HepG2 (cell line): Measurements from ENCODE around the gene LINC00237. TPM values are rescaled to one million over a fixed set of nuclear protein-coding genes. Genes with fewer than 3 reads are reported as not detected.

Experiments
- ATAC-seq: fragments of 200-7000 bp; cut with Tn5 transposase; 3 replicates; pipeline ENCODE4 v1.9.1; 2020; ENCODE audit warnings: mild to moderate bottlenecking, moderate library complexity
- BruUV-seq: library from RNA; stranded (reverse); fragments of 400-500 nt; replicated peaks from 2 replicates; lab custom pipeline; 2021; lab: Mats Ljungman, UMichigan
- CTCF ChIA-PET: fragments of 300-600 bp; formaldehyde crosslinking; extraction: SDS; loops from one replicate; lab custom pipeline; 2021; ENCODE audit warnings: low total read pairs, inconsistent platforms, low intra/inter-chr PET ratio; lab: Yijun Ruan, JAX
- POLR2A ChIA-PET: fragments of 350-600 bp; sonication (Branson Sonifier 250); formaldehyde crosslinking; loops from one replicate; lab custom pipeline; 2020; ENCODE audit warnings: antibody characterized with exemption, inconsistent platforms; lab: Yijun Ruan, JAX
- DNase-seq: peaks from one replicate; pipeline ENCODE4 v3.0.0-alpha.2; 2015; ENCODE audit warnings: low spot score
- FAIRE-seq: peaks from 3 replicates; lab custom pipeline; 2011; peaks lifted over from hg19 to GRCh38; lab: Jason Lieb, UNC
- H2AFZ ChIP-seq: one replicate; pipeline ENCODE4 v1.6.1; 2011; ENCODE audit warnings: low read length, inconsistent platforms
- H3K27ac ChIP-seq: fragments of 300-600 bp; 3 replicates; pipeline ENCODE4 v1.8.0; 2011; ENCODE audit warnings: mixed run types, mild to moderate bottlenecking, mixed read lengths, low read length, inconsistent platforms; ENCODE audit not compliant: insufficient read depth; ENCODE audit errors: extremely low read length
- H3K27me3 ChIP-seq, 2 experiments: fragments of 200-600 bp in 1 of 2; 2 replicates in 1 of 2; 3 replicates in 1 of 2; pipeline versions ENCODE4 v1.6.0 to v1.8.0; 2011; ENCODE audit warnings: low read length in 2 of 2, mild to moderate bottlenecking in 2 of 2, moderate library complexity in 2 of 2, inconsistent platforms in 1 of 2; ENCODE audit not compliant: insufficient read depth in 2 of 2, control insufficient read depth in 1 of 2
- H3K36me3 ChIP-seq, 2 experiments: fragments of 200-600 bp in 1 of 2; replicated peaks in 1 of 2; 2 replicates in 1 of 2; 3 replicates in 1 of 2; pipeline versions ENCODE4 v1.5.1 to v1.8.0; 2011; ENCODE audit warnings: low read length in 2 of 2, inconsistent platforms in 1 of 2; ENCODE audit not compliant: insufficient read depth in 2 of 2, control insufficient read depth in 1 of 2
- H3K4me1 ChIP-seq: 2 replicates; pipeline ENCODE4 v1.5.1; 2012; ENCODE audit warnings: low read length, inconsistent platforms; ENCODE audit not compliant: insufficient read depth
- H3K4me2 ChIP-seq: 2 replicates; pipeline ENCODE4 v1.6.0; 2011; ENCODE audit warnings: low read depth, low read length, inconsistent platforms
- H3K4me3 ChIP-seq, 3 experiments: fragments of 200-600 bp in 1 of 3; sonication (generic), shearing (Covaris generic) in 1 of 3; replicated peaks in 1 of 3; 2 replicates each; pipeline ENCODE4 v1.5.1; 2011 to 2016; ENCODE audit warnings: low read length in 3 of 3, inconsistent platforms in 2 of 3, low read depth in 2 of 3, mild to moderate bottlenecking in 2 of 3, control low read depth in 1 of 3, mixed read lengths in 1 of 3; ENCODE audit not compliant: insufficient read depth in 1 of 3
- H3K79me2 ChIP-seq: one replicate; pipeline ENCODE4 v1.6.1; 2011; ENCODE audit warnings: low read length, inconsistent platforms; ENCODE audit not compliant: insufficient read depth
- H3K9ac ChIP-seq: 2 replicates; pipeline ENCODE4 v1.6.0; 2011; ENCODE audit warnings: mild to moderate bottlenecking, low read depth, low read length, inconsistent platforms; ENCODE audit not compliant: insufficient read depth
- H3K9me3 ChIP-seq: 2 replicates; pipeline ENCODE4 v1.5.1; 2012; ENCODE audit warnings: mild to moderate bottlenecking, low read length
- H4K20me1 ChIP-seq: 2 replicates; pipeline ENCODE4 v1.6.0; 2011; ENCODE audit warnings: inconsistent platforms, mild to moderate bottlenecking, low read length, moderate library complexity; ENCODE audit not compliant: insufficient read depth
- ARNT ChIP-seq: fragments of 450-650 bp; IDR thresholded peaks from 2 replicates; pipeline ENCODE4 v1.6.1; 2017
- CCDC6 ChIP-seq: sonication (generic); formaldehyde crosslinking; IDR thresholded peaks from 2 replicates; pipeline ENCODE4 v1.8.1; 2022; ENCODE audit warnings: mild to moderate bottlenecking, missing genetic modification reagents, moderate library complexity
- FOXA1 ChIP-seq, 2 experiments: fragments of 450-650 bp in 1 of 2; sonication (generic) in 1 of 2; formaldehyde crosslinking in 1 of 2; IDR thresholded peaks; 2 replicates each; pipeline versions ENCODE4 v1.4.0 to v1.6.1; 2016 to 2020; ENCODE audit warnings: missing genetic modification reagents in 1 of 2
- FOXK2 ChIP-seq: fragments of 450-650 bp; IDR thresholded peaks from 2 replicates; pipeline ENCODE4 v1.6.1; 2016
- FOXP1 ChIP-seq, 2 experiments: fragments of 450-650 bp in 1 of 2; IDR thresholded peaks; 2 replicates each; pipeline ENCODE4 v1.6.1; 2017 to 2018; ENCODE audit warnings: antibody characterized with exemption in 1 of 2
- MAFF ChIP-seq: IDR thresholded peaks from 2 replicates; pipeline ENCODE4 v1.6.1; 2011; ENCODE audit warnings: low read depth, low read length, improper control_type of control experiment
- NBN ChIP-seq: fragments of 450-650 bp; conservative IDR thresholded peaks from 2 replicates; pipeline ENCODE4 v1.6.1; 2017
- NONO ChIP-seq, 2 experiments: fragments of 450-650 bp in 1 of 2; sonication (generic) in 1 of 2; formaldehyde crosslinking in 1 of 2; IDR thresholded peaks in 1 of 2; conservative IDR thresholded peaks in 1 of 2; 2 replicates each; pipeline versions ENCODE4 v1.6.1 to v1.8.0; 2017 to 2022; ENCODE audit warnings: mild to moderate bottlenecking in 1 of 2, missing genetic modification reagents in 1 of 2, moderate library complexity in 1 of 2
- PCBP2 ChIP-seq: fragments of 200-400 bp; formaldehyde crosslinking; optimal IDR thresholded peaks from 2 replicates; pipeline ENCODE3; 2018; ENCODE audit warnings: low read length, low read depth; ENCODE audit not compliant: poor library complexity, severe bottlenecking
- POLR2G ChIP-seq: fragments of 200-400 bp; formaldehyde crosslinking; IDR thresholded peaks from 2 replicates; pipeline ENCODE4 v1.6.1; 2018; ENCODE audit warnings: mild to moderate bottlenecking, low read depth, low read length, moderate library complexity
- RBFOX2 ChIP-seq: fragments of 200-400 bp; formaldehyde crosslinking; IDR thresholded peaks from 2 replicates; pipeline ENCODE4 v1.6.1; 2017; ENCODE audit warnings: low read depth, mild to moderate bottlenecking, low read length
- SP140L ChIP-seq: sonication (generic); formaldehyde crosslinking; IDR thresholded peaks from 2 replicates; pipeline ENCODE4 v1.4.0; 2020; ENCODE audit warnings: missing genetic modification reagents, borderline replicate concordance
- ZC3H13 ChIP-seq: sonication (generic); formaldehyde crosslinking; IDR thresholded peaks from 2 replicates; pipeline ENCODE4 v1.8.1; 2023; ENCODE audit warnings: mild to moderate bottlenecking, missing genetic modification reagents, moderate library complexity
- ZNF124 ChIP-seq: sonication (generic); formaldehyde crosslinking; IDR thresholded peaks from 2 replicates; pipeline ENCODE4 v1.4.0; 2020; ENCODE audit warnings: missing genetic modification reagents
- ZNF460 ChIP-seq: sonication (generic); formaldehyde crosslinking; IDR thresholded peaks from 2 replicates; pipeline ENCODE4 v1.5.1; 2020; ENCODE audit warnings: missing genetic modification reagents, mild to moderate bottlenecking, borderline replicate concordance
- WGBS: methylation state at CpG from one replicate; pipeline ENCODE4 v1.1.6; 2017; ENCODE audit warnings: low lambda C conversion rate; 5-methylcytosine and 5-hydroxymethylcytosine counted together
- in situ Hi-C: cut with HindIII; loops from 2 replicates; pipeline ENCODE4 v1.10.0; 2017; ENCODE audit warnings: low pct_unique_long_range_greater_than_20kb; ENCODE audit not compliant: extremely low pct_ligation_motif_present
- intact Hi-C: fragments of 100-400 bp; cut with micrococcal nuclease; formaldehyde crosslinking; loops from one replicate; pipeline ENCODE4 v1.10.0; 2022; ENCODE audit not compliant: unreplicated experiment
- polyA plus RNA-seq, 8 experiments: library from polyadenylated mRNA; depleted of rRNA in 3 of 8; stranded (reverse) in 7 of 8; unstranded in 1 of 8; fragments of >200 nt; fragmentation: Illumina TruSeq in 4 of 8; extraction: Trizol in 4 of 8; gene quantifications; 2 replicates each; pipeline versions ENCODE4 v1.2.1 to v1.2.3, GENCODE V29; 2011 to 2016; ENCODE audit warnings: low read depth in 4 of 8, missing spikeins in 1 of 8, mixed read lengths in 1 of 8; ENCODE audit not compliant: insufficient read depth in 1 of 8
- total RNA-seq, 5 experiments: library from RNA; depleted of rRNA; stranded (reverse); fragments of >200 nt; fragmentation: Illumina TruSeq; extraction: Trizol; gene quantifications; 2 replicates each; pipeline ENCODE4 v1.2.3, GENCODE V29; 2016; ENCODE audit warnings: low read depth in 1 of 5
- TF ChIP-seq, protein P1 (sequence below): sonication (generic); formaldehyde crosslinking; IDR thresholded peaks from 2 replicates; pipeline ENCODE4 v1.5.0; 2020; ENCODE audit warnings: mild to moderate bottlenecking, missing genetic modification reagents, moderate library complexity

Gene LINC00237
- total and polyA plus RNA-seq, 2 of the 13 experiments (the other 11 are each of a cell fraction or from before 2014, with no cell fraction given) = not detected

DNA sequence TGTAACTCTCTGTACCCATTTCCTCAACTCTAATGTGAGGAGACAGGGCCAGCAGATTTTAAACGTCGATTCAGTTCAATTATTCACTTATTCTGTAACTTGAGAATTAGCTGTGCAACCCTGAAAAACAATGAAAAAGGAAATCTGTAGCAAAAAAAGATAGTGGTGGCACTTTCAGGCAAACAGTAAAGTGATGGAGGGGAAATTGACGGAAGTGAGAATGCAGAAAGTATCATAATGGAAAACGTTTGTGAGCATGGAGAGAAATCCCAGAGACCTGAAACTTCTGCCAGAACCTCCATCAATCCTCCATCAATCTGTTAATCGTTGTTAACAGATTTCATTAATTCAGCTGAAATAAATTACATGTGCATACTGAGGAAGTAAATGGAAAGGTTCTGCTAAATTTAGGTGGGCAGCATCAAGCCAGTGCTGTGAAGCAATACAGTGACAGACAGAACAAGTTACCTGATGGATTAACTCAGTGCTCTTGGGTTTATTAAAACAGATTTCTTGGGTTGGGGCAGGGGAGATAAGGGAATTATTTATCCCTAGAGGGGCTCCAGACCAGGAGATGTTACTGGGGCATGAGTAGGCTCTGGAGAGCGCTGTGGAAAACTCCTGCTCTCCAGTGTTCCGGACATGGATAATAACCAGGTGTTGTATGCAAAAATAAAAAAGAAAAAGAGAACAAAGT, 37.2 kb upstream of the LINC00237 start:
- H3K4me3 ChIP-seq = no peak overlapping the region
- intact Hi-C loops (no loop called here), in situ Hi-C loops (no loop called here)
- no peaks in the 10 kb centered on the region for H3K9me3 ChIP-seq
- TF ChIP-seq, protein P1, sequence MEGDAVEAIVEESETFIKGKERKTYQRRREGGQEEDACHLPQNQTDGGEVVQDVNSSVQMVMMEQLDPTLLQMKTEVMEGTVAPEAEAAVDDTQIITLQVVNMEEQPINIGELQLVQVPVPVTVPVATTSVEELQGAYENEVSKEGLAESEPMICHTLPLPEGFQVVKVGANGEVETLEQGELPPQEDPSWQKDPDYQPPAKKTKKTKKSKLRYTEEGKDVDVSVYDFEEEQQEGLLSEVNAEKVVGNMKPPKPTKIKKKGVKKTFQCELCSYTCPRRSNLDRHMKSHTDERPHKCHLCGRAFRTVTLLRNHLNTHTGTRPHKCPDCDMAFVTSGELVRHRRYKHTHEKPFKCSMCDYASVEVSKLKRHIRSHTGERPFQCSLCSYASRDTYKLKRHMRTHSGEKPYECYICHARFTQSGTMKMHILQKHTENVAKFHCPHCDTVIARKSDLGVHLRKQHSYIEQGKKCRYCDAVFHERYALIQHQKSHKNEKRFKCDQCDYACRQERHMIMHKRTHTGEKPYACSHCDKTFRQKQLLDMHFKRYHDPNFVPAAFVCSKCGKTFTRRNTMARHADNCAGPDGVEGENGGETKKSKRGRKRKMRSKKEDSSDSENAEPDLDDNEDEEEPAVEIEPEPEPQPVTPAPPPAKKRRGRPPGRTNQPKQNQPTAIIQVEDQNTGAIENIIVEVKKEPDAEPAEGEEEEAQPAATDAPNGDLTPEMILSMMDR (CRISPR knock-in tag) = no peak
- no peak for TF ChIP-seq ZC3H13
- no peak for TF ChIP-seq MAFF
- TF ChIP-seq CCDC6 = no peak
- TF ChIP-seq RBFOX2 = 0 out of 2 replicates have a peak, but pooled peaks have one; percentile 16
- BruUV-seq = no TSS peak
- peaks cover 21% of the 10 kb centered on the region for H3K4me1 ChIP-seq
- no peak for DNase-seq
- H4K20me1 ChIP-seq = no peaks in the 10 kb centered on the region
- 95% methylated on average over 7 of the region's 7 CpGs for WGBS
- ChIA-PET POLR2A (no interaction called here), CTCF (no interaction called here)
- no peak overlapping the region for H2AFZ ChIP-seq
- peak; percentile 15 for FAIRE-seq
- H3K9ac ChIP-seq = no peak overlapping the region
- H3K79me2 ChIP-seq = peaks cover 2% of the 10 kb centered on the region
- H3K27ac ChIP-seq = no peak overlapping the region
- H3K27me3 ChIP-seq = no peaks in the 10 kb centered on the region
- ATAC-seq = no peak
- H3K36me3 ChIP-seq = peaks cover 15 to 67% of the 10 kb centered on the region in 2 experiments
- H3K4me2 ChIP-seq = no peak overlapping the region

DNA sequence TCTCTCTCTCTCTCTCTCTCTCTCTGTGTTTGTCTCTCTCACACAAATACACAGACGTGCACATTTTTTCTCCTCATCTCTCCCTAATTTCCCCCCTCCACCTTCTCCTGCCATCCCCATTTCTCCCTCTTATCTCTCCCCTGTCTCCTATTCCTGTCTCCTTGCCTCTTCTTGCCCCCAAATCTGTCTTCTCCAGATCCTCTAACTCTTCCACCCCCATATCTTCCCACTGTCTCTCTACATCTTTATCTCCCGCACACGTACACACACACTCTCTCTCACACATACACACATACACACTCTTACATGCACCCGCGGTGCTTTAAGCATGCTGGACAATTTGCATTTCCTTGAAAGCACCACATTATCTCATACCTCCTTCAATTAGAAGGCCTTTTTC, 35.7 kb upstream of the LINC00237 start:
- DNase-seq (no peak), FAIRE-seq (no peak), ATAC-seq (no peak)
- no peak overlapping the region for H3K4me2 ChIP-seq
- ChIA-PET CTCF (no interaction called here), POLR2A (interaction anchor here (1.3 kb wide), 1 partner anchor 16 kb away, joined by 3 read pairs; the partner anchor contains the start of gene KIZ)
- H3K36me3 ChIP-seq = peaks cover 17 to 70% of the 10 kb centered on the region in 2 experiments
- WGBS = 97% methylated on average over 5 of the region's 5 CpGs
- no peak overlapping the region for H2AFZ ChIP-seq
- no peaks in the 10 kb centered on the region for H4K20me1 ChIP-seq
- intact Hi-C loops = no loop called here
- no TSS peak for BruUV-seq
- no peak overlapping the region for H3K27ac ChIP-seq
- no peak overlapping the region for H3K9ac ChIP-seq
- H3K4me3 ChIP-seq = no peak overlapping the region
- H3K9me3 ChIP-seq = no peaks in the 10 kb centered on the region
- no peaks in the 10 kb centered on the region for H3K27me3 ChIP-seq
- peaks cover 6% of the 10 kb centered on the region for H3K79me2 ChIP-seq
- 0 out of 2 replicates have a peak, but pooled peaks have one; percentile 46 for TF ChIP-seq ARNT
- TF ChIP-seq FOXP1 (IDR thresholded peaks at IDR 0.05) = peak; percentile 32; the same call in 1 of the 2 replicates
- TF ChIP-seq FOXP1 (CRISPR knock-in tag; IDR thresholded peaks at IDR 0.05) = no peak
- TF ChIP-seq NONO (IDR thresholded peaks at IDR 0.05) = 0 out of 2 replicates have a peak, but pooled peaks have one; percentile 51
- TF ChIP-seq NONO (CRISPR knock-in tag; conservative IDR thresholded peaks at IDR 0.05) = no peak
- no peak for TF ChIP-seq ZNF460
- no peak for TF ChIP-seq ZNF124 (CRISPR knock-in tag)
- TF ChIP-seq PCBP2 = peak; percentile 62
- TF ChIP-seq FOXA1 (IDR thresholded peaks at IDR 0.05) = 0 out of 2 replicates have a peak, but pooled peaks have one; percentile 14
- TF ChIP-seq FOXA1 (CRISPR knock-in tag; IDR thresholded peaks at IDR 0.05) = no peak
- TF ChIP-seq POLR2G = peak; percentile 16; the same call in 1 of the 2 replicates
- TF ChIP-seq FOXK2 = 0 out of 2 replicates have a peak, but pooled peaks have one; percentile 21
- no peak for TF ChIP-seq SP140L (CRISPR knock-in tag)
- 0 out of 2 replicates have a peak, but pooled peaks have one; percentile 67 for TF ChIP-seq NBN
- in situ Hi-C loops = no loop called here
- H3K4me1 ChIP-seq = peaks cover 34% of the 10 kb centered on the region
